ENCODE results near the gene DST.

DST gene

GRCh38 chr6:56539527-56540105 lies 103.1 kb downstream of the DST start:
- Histone ChIP-seq H3K9ac (ENCODE audit: low read length) (no peak overlapping the region), H3K27me3 (ENCODE audit: control insufficient read depth, insufficient read depth, low read length) (no peaks in the 10 kb centered on the region), H3K4me1 (ENCODE audit: control insufficient read depth, insufficient read depth, low read length) (peaks cover 27% of the 10 kb centered on the region), H3K4me3 (ENCODE audit: low read length) (no peak overlapping the region), H3K9me3 (ENCODE audit: control insufficient read depth, low read length) (no peaks in the 10 kb centered on the region), H3K36me3 (ENCODE audit: control insufficient read depth, insufficient read depth, low read length) (no peaks in the 10 kb centered on the region)

- Histone ChIP-seq H3K4me1 (ENCODE audit: control insufficient read depth, insufficient read depth, low read length) (peaks cover 29% of the 10 kb centered on the region), H3K36me3 (ENCODE audit: control insufficient read depth, insufficient read depth, low read length) (no peaks in the 10 kb centered on the region), H3K9me3 (ENCODE audit: control insufficient read depth, low read length) (no peaks in the 10 kb centered on the region), H3K4me3 (ENCODE audit: low read length) (no peak overlapping the region), H3K9ac (ENCODE audit: low read length) (no peak overlapping the region), H3K27me3 (ENCODE audit: control insufficient read depth, insufficient read depth, low read length) (no peaks in the 10 kb centered on the region)
These were observed 103.8 kb downstream of the DST start for GRCh38 chr6:56538851-56539250.

DNA sequence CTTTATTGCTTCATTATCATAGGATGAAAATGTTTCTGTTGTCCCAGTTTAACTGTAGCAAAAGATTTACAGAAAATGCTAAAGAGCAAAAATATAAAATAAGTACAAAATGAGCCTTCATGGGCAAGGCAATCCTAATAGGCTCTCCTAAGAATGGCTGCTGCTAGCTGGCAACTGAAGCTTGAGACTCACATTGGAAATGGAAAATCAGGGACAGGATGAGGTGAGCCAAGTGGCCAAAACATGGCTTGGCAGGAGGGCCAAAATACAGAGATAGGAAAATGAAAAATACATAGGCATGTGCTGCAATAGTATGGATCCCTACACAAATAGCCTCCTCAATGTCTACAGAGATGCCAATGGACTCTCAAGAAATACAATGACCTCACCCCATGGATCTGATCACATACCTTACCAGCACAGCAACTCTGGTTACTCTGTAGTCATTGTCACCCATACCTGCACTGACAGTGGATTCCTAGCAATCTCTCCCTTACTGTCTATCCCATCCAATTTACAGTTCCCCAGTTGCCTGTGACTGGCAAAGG lies 105.4 kb downstream of the DST start:
- Histone ChIP-seq H3K9ac (ENCODE audit: low read length) (no peak overlapping the region), H3K9me3 (ENCODE audit: control insufficient read depth, low read length) (no peaks in the 10 kb centered on the region), H3K4me1 (ENCODE audit: control insufficient read depth, insufficient read depth, low read length) (peaks cover 29% of the 10 kb centered on the region), H3K27me3 (ENCODE audit: control insufficient read depth, insufficient read depth, low read length) (no peaks in the 10 kb centered on the region), H3K4me3 (ENCODE audit: low read length) (no peak overlapping the region), H3K36me3 (ENCODE audit: control insufficient read depth, insufficient read depth, low read length) (no peaks in the 10 kb centered on the region)

- Histone ChIP-seq H3K4me1 (ENCODE audit: control insufficient read depth, insufficient read depth, low read length) (peaks cover 25% of the 10 kb centered on the region), H3K36me3 (ENCODE audit: control insufficient read depth, insufficient read depth, low read length) (no peaks in the 10 kb centered on the region), H3K9me3 (ENCODE audit: control insufficient read depth, low read length) (no peaks in the 10 kb centered on the region), H3K9ac (ENCODE audit: low read length) (no peak overlapping the region), H3K4me3 (ENCODE audit: low read length) (no peak overlapping the region), H3K27me3 (ENCODE audit: control insufficient read depth, insufficient read depth, low read length) (no peaks in the 10 kb centered on the region)
These were observed 106.2 kb downstream of the DST start for GRCh38 chr6:56536536-56536935.

DNA sequence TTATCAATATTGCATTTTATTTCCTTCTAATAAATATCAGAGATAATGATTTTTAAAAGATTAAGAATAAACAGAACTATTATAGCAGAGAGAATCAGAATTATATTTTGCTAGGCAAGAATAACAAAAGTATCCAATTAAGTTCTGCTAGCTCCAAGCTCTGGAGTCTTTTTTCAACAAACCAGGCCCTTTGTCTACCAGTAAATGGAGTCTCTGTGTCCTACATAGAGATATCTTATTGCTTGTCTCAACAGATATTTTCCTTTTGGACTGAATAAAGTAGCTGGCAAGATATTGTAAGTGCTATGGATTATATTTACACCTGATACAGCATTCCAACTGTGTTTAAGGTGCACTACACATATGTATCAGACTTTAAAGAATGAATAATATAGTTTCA lies 107.1 kb downstream of the DST start:
- Histone ChIP-seq H3K9ac (ENCODE audit: low read length) (no peak overlapping the region), H3K27me3 (ENCODE audit: control insufficient read depth, insufficient read depth, low read length) (no peaks in the 10 kb centered on the region), H3K4me3 (ENCODE audit: low read length) (no peak overlapping the region), H3K36me3 (ENCODE audit: control insufficient read depth, insufficient read depth, low read length) (no peaks in the 10 kb centered on the region), H3K9me3 (ENCODE audit: control insufficient read depth, low read length) (no peaks in the 10 kb centered on the region), H3K4me1 (ENCODE audit: control insufficient read depth, insufficient read depth, low read length) (peaks cover 17% of the 10 kb centered on the region)

DNA sequence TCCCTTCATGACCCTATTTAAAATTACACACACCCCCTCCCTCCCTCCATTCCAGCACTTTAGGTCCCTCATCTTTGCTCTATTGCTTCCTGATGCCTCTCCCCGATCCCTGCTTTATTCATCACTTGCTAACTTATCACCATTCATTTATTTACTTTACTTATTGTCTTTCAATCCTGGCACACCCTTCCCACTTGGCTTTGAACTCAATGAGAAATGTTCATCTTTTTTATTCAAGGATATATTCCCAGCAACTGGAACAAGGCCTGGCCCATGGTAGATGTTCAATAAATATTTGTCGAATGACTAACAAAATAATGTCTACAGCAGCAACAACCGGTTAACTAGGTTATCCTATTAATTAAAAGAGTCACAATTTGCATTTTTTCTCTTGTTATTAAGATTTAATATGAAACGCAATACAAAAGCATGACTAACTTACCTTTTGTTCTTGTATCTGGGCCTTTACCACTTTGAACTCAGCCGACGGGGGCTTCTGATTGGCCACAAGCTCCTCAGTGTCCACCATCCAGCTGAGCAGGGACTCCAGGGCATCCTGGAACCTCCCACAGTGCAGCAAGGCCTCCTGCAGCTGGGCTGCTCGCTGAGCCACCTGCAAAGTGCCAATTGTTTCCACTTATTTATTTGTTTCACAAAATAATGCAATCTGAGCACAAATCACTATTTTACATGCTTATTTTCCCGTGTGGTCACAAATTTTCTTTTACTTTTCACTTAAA lies 107.8 kb downstream of the DST start:
- Histone ChIP-seq H3K36me3 (ENCODE audit: control insufficient read depth, insufficient read depth, low read length) (no peaks in the 10 kb centered on the region), H3K4me1 (ENCODE audit: control insufficient read depth, insufficient read depth, low read length) (peaks cover 13% of the 10 kb centered on the region), H3K4me3 (ENCODE audit: low read length) (no peak overlapping the region), H3K9ac (ENCODE audit: low read length) (no peak overlapping the region), H3K9me3 (ENCODE audit: control insufficient read depth, low read length) (no peaks in the 10 kb centered on the region), H3K27me3 (ENCODE audit: control insufficient read depth, insufficient read depth, low read length) (no peaks in the 10 kb centered on the region)

DNA sequence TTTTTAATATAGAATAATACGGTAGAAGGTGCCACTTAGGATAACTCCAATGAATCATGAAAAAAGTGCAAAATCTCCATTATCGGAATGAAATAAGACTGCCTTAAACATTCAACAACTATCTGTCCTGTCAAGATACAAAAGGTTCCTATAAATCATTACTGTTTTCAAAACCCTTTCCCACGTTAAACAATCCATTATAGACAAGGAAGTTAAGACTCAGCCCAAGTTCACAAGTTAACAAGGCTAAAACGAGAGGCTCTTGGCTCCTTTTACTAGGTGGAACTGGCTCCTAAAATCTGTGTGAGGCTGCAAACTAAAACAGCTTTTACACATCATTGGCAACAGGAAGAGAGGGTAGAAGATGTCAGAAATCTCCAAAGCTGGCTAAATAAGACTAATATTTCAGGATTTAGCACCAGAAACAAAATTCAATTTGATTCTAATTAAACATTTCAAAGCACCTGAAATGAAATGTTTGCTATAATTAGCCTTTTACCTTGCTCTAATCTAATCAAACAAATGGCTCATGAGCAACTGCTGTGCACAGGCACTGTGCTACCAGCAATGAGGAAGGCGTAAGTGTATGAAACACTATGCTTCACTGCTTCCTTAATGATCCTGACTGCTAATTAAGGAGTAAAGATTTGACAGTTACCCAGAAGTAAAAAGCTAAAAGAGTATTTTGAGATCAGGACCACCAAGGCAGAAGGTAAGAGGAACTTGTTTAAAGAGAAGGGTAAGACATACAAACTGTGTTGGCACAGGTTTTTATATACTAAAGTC lies 109.7 kb downstream of the DST start:
- Histone ChIP-seq H3K4me3 (ENCODE audit: low read length) (no peak overlapping the region), H3K36me3 (ENCODE audit: control insufficient read depth, insufficient read depth, low read length) (no peaks in the 10 kb centered on the region), H3K9me3 (ENCODE audit: control insufficient read depth, low read length) (no peaks in the 10 kb centered on the region), H3K9ac (ENCODE audit: low read length) (no peak overlapping the region), H3K27me3 (ENCODE audit: control insufficient read depth, insufficient read depth, low read length) (no peaks in the 10 kb centered on the region), H3K4me1 (ENCODE audit: control insufficient read depth, insufficient read depth, low read length) (peaks cover 7% of the 10 kb centered on the region)

DNA sequence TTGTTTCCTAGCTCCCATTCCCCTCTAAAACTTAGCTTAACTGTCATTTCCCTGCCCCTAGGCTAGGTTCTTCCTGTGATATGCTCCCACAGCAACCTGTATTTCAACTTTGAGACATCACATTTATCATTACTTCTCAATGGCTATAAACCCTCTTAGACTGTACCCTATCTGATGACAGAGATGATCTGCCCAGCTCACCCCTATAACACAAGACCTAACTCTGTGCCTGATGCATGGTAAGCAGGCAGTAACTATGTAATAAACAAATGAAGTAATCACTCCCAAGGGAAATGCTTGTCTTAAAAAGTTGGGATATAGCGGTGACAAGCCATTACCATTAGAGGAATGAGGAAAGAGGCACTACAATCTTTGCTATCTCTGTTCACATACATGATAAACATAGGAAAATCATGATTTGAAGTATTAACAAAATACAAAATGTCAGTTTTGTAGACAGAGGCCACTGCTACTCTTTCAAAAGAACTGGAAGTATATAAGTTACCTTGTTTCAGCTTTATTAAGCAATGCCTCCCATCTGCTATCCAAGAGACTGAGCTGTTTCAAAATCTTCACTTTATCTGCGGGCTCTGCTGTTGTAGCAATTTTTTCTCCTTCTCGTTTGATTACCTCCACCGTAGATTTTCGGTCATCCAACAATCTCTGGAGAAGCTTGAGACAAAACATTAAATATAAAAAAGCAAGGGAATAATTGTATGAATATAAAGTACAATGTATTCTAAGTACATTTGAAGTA lies 110.7 kb downstream of the DST start:
- Histone ChIP-seq H3K4me1 (ENCODE audit: control insufficient read depth, insufficient read depth, low read length) (peaks cover 7% of the 10 kb centered on the region), H3K27me3 (ENCODE audit: control insufficient read depth, insufficient read depth, low read length) (no peaks in the 10 kb centered on the region), H3K9ac (ENCODE audit: low read length) (no peak overlapping the region), H3K9me3 (ENCODE audit: control insufficient read depth, low read length) (no peaks in the 10 kb centered on the region), H3K36me3 (ENCODE audit: control insufficient read depth, insufficient read depth, low read length) (no peaks in the 10 kb centered on the region), H3K4me3 (ENCODE audit: low read length) (no peak overlapping the region)

DNA sequence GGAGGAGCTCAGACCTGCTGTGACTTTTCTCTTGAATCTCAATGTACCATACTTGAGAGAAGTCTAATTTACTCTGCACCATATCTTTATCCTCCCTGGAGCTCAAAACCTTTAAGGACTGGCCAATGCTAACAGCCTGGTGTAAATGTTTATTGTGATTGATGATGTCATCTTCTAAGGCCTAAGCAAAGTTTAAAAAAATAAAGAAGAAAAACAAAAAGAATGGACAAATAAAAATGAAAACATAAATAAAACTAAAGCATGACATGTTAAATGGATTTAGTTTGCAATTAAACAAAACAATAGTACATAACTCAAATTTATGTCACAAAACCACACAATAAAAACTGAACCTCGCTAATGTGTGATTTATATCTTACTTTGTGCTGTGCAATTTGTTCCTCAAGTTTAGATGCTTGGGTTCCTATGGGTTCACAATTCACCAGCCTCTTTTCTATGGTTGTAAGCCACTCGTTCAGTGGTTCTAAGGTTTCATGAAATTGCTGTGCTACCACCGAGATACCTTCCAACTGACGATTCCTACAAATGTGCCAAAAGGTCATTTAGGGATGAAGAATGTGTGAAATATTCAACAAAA lies 113.0 kb downstream of the DST start:
- H3K27me3 ChIP-seq (ENCODE audit: control insufficient read depth, insufficient read depth, low read length) = no peaks in the 10 kb centered on the region
- H3K4me1 ChIP-seq (ENCODE audit: control insufficient read depth, insufficient read depth, low read length) = peaks cover 10% of the 10 kb centered on the region
- no peaks in the 10 kb centered on the region for H3K36me3 ChIP-seq (ENCODE audit: control insufficient read depth, insufficient read depth, low read length)
- H3K4me3 ChIP-seq (ENCODE audit: low read length) = no peak overlapping the region
- H3K9me3 ChIP-seq (ENCODE audit: control insufficient read depth, low read length) = no peaks in the 10 kb centered on the region
- no peak overlapping the region for H3K9ac ChIP-seq (ENCODE audit: low read length)

- Histone ChIP-seq H3K4me3 (ENCODE audit: low read length) (no peak overlapping the region), H3K9me3 (ENCODE audit: control insufficient read depth, low read length) (no peaks in the 10 kb centered on the region), H3K4me1 (ENCODE audit: control insufficient read depth, insufficient read depth, low read length) (peaks cover 7% of the 10 kb centered on the region), H3K36me3 (ENCODE audit: control insufficient read depth, insufficient read depth, low read length) (no peaks in the 10 kb centered on the region), H3K27me3 (ENCODE audit: control insufficient read depth, insufficient read depth, low read length) (no peaks in the 10 kb centered on the region), H3K9ac (ENCODE audit: low read length) (no peak overlapping the region)
These were observed 114.3 kb downstream of the DST start for GRCh38 chr6:56528412-56528841.

- Histone ChIP-seq H3K9ac (ENCODE audit: low read length) (no peak overlapping the region), H3K36me3 (ENCODE audit: control insufficient read depth, insufficient read depth, low read length) (no peaks in the 10 kb centered on the region), H3K9me3 (ENCODE audit: control insufficient read depth, low read length) (no peaks in the 10 kb centered on the region), H3K27me3 (ENCODE audit: control insufficient read depth, insufficient read depth, low read length) (no peaks in the 10 kb centered on the region), H3K4me3 (ENCODE audit: low read length) (no peak overlapping the region), H3K4me1 (ENCODE audit: control insufficient read depth, insufficient read depth, low read length) (peaks cover 7% of the 10 kb centered on the region)
These were observed 114.8 kb downstream of the DST start for GRCh38 chr6:56527934-56528333.
